GM19099 (cell line): ENCODE data around the gene PIK3C2G.

ENCODE experiments used
- POLR2A ChIP-seq: IDR thresholded peaks from 3 replicates; pipeline ENCODE4 v1.6.1; 2011; ENCODE audit warnings: low read depth; ENCODE audit not compliant: insufficient read length; ENCODE audit errors: extremely low read depth

Gene PIK3C2G, protein sequence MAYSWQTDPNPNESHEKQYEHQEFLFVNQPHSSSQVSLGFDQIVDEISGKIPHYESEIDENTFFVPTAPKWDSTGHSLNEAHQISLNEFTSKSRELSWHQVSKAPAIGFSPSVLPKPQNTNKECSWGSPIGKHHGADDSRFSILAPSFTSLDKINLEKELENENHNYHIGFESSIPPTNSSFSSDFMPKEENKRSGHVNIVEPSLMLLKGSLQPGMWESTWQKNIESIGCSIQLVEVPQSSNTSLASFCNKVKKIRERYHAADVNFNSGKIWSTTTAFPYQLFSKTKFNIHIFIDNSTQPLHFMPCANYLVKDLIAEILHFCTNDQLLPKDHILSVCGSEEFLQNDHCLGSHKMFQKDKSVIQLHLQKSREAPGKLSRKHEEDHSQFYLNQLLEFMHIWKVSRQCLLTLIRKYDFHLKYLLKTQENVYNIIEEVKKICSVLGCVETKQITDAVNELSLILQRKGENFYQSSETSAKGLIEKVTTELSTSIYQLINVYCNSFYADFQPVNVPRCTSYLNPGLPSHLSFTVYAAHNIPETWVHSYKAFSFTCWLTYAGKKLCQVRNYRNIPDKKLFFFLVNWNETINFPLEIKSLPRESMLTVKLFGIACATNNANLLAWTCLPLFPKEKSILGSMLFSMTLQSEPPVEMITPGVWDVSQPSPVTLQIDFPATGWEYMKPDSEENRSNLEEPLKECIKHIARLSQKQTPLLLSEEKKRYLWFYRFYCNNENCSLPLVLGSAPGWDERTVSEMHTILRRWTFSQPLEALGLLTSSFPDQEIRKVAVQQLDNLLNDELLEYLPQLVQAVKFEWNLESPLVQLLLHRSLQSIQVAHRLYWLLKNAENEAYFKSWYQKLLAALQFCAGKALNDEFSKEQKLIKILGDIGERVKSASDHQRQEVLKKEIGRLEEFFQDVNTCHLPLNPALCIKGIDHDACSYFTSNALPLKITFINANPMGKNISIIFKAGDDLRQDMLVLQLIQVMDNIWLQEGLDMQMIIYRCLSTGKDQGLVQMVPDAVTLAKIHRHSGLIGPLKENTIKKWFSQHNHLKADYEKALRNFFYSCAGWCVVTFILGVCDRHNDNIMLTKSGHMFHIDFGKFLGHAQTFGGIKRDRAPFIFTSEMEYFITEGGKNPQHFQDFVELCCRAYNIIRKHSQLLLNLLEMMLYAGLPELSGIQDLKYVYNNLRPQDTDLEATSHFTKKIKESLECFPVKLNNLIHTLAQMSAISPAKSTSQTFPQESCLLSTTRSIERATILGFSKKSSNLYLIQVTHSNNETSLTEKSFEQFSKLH (N-terminal part only)

DNA sequence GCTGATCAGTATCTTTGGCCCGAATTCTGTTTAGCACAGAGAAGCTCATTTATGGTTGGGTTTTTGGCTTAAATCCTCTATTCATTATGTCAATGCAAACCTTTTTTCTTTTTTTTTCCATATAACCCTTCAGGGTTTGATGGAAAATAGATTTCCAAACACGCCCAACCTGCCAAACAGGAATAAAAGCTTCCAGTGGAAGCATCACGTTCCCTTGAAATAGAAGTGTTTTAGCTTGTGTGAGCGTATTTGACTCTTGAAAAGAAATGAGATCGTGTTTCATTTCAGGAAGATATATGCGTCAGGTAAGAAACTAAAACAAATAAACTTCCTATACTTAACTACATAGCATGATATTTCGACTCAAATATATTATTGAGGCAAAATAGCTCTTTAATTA lies at the start of gene PIK3C2G:
Gene PIK3C2G (plus strand): TSS at position 246 of the 400 bp plus-strand sequence. CDS start 20,564 bp downstream, outside the sequence.
- TF ChIP-seq POLR2A, result no peak

DNA sequence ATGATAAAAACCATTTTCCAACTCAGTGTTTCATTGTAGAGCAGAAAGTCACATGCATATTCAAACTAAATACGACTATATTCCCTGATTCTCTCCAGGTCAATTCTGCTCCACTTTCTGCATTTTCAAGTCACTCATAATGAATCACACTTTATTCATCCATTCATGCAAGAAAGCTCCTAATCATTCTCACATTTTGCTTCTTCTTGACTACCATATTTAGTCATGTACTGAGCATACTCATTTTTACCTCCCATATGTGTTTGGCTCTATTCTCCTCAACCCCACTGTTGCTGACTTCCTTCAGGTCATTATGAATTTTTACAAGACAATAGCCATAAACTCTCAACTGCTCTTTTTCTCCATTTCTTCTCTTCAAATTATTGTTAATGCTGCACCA lies 43.4 kb upstream of the PIK3C2G start:
- no peak for TF ChIP-seq POLR2A

DNA sequence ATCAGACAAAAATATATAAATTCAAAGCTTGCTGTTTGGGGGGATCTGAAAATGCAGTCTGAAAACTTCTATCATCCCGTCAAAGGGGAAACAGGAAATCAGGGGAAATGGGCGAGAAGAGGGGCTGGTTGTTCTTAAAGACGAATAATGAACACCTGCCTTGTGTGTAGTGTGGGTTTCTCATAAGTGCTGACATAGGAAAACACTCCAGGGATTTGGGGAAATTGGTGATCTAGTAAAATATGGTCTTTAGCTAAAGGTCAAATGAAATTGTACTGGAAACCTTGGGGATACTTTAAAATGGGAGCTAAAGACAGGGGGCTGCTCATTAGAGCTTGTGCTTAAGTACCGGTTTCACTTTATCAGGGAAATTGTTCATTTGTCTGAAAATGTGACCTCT lies 39.6 kb upstream of the PIK3C2G start:
- no peak for TF ChIP-seq POLR2A

DNA sequence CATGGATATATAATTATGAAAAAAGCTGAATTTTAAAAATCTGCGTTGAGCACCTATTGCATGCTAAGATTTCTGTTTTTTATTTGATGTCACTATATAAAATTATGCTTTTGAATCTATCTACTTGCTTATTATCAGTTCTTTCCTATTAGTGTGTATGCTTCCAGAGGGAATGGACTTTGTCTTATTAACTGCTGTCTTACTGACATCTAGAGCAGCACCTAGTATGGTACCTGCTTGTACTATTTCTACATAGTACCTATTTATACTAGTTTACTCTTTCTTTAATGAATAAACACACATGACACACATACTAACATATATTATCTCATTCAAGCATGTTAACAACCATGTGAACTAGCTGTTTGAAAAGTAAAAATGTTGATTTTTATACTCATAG lies 38.6 kb upstream of the PIK3C2G start:
- TF ChIP-seq POLR2A, result no peak

DNA sequence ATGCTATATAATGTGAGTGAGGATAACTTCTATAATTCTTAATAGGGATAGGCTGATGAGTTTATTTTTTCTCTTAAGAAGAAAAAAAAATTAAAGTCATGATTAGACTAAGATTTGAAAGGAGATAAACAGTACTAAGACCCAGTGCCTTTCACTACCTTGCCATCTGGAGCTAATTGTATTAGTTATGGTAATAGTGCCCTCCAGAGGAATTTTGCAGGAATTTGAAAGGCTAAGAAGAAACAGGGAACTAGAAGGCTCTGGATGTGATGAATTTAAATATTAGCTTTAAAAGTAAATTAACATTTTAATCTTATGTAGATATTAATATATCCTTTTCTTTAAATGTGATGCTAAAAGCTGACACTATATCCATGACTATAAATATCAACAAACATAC lies 36.6 kb upstream of the PIK3C2G start:
- no peak for TF ChIP-seq POLR2A

DNA sequence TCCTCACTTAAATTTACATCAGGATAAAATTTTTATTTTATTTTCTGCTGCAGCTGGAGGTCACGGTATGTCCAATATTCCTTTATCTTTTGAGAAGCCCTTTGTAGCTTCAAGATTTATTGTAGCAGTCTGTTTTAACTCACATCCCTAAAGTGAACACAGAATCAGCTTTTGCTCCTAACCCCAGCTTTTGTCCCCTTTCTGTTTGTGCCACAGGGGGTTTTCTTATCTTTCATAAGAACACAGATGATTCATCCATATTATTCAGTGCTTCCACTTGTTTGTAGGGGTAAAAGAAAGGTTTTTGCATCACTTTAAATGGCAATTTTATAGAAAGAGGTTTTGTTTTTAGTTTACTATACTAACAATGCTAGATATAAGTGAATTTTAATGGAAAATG lies 21.8 kb upstream of the PIK3C2G start:
- no peak for TF ChIP-seq POLR2A

DNA sequence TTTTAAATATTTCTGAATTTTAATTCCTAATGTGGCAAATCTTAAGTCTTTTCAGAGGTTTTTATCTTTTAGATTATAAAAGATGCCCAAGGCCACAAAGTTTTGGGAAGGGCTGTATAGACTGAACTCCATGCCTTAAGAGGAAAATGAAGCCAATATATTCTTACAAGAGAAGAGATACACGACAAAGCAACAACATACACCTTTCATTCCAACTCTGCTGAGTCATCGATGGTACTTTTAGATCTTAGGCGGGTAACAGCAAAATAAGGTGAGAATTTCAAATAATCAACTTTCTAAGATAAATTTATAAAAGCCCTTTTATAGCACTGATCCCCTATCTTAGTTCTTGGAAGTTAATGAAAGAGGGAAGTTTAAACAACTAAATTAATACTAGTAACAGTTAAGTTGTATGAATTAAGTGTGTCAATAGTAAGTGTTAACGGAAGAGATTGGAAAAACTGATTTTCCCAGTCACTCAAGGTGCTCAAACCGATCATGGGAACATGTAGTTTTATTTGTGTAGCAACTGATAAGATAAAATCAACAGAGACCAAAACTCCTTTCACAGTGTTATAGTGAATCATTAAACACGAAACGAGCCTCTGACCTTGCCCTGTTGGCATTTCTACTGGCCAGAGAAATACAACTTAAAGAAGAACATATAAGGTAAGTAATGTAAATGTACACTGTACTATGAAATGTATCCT lies 18.8 kb upstream of the PIK3C2G start:
- TF ChIP-seq POLR2A, result no peak

DNA sequence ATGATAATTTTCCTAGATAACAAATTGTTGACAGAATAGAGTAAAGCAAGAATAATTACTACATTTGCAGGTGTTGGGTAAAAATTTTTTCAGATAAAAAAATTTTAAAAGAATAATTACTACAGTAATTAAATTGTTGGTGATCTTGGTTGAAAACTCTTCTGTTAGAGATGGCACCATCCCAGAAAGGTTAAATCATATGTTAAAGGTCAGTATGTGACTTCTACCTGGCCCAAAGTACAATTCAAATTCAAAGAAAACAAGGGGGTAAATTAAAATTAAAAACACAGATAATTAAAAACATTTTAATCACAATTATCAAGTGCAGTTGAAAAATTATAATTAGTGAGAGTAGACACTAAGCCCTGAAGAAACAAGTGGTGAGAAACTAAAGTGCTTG lies 18.1 kb upstream of the PIK3C2G start:
- TF ChIP-seq POLR2A, result no peak

DNA sequence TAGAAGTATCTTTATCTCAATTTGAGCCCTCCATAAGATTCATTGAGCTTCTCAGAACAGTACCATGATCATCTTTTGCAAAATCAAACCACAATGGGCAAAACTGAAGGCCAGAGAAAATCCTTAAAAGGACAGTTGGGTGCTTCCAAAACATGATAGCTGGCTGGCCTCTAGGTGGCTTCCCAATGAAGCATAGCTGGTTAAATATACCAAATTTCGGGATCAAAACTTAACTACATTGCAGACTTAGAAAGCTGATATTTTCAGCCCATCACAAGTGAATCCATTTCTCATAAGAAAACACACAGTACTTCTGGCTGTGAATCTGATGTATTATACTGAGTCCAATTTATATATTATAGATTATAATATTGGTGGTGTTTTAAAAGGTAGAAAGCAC lies 15.3 kb upstream of the PIK3C2G start:
- no peak for TF ChIP-seq POLR2A

DNA sequence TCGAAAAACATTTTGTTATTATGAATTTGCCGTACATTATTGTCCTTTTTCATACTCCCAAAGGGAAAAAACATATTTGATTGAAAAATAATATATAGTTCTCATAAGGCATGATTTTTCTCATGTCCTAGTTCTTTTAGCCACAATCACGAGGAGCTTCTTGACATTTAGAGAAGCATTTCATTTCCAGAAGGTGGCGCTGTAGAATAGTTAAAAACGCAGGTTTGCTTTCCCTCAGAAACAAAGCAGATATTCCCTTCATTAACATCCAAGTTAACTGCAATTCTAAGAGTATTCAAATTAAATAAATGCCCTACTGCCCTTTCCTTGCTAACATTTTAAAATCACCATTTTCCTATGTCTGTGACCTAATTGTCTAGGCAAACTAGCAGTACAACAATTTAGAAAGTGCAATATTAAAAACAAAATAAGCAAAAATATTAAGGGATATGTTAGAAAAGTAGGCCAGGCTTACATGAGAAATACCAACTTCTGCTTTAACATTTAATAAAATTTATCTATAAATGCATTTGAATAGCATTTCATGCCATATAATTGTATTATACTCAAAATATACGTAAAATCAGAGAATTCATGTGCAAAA lies 10.9 kb upstream of the PIK3C2G start:
- no peak for TF ChIP-seq POLR2A

DNA sequence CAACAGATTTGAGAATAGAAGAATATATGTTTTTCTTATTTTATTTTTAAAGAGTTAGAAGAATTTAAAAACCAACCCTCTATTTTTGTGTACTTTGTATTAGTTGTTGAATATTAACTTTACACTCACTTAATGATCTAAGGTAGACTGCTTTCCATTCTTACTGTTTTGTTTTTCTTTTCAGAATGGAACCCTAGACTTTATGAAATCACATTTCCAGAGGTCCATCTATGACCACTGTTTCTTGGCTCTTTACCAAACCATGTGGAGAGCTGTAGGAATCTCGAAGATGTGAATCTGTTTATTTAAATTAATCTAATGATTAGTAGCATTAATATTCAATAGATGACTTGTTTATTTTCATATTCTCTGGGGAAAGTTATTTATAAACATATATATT lies 7.2 kb upstream of the PIK3C2G start:
- no peak for TF ChIP-seq POLR2A

DNA sequence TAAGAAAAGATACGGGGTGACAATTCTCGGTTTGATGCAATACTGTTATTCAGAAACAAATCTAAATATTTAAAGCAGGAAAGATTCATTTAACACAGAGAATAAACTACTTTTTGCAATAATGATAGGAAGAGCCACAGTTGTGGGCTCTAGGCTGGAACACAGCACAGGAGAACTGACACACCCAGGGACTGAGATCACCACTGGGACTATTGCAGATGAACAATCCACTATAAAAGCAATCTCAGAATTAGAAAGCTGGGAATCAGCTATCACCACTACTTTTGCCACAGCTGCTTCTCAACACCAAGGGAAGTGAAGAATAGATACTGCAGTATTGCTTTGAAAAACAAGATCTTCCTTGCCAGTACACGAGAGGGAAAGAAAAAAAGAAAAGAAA lies 4.1 kb upstream of the PIK3C2G start:
- TF ChIP-seq POLR2A, result no peak

DNA sequence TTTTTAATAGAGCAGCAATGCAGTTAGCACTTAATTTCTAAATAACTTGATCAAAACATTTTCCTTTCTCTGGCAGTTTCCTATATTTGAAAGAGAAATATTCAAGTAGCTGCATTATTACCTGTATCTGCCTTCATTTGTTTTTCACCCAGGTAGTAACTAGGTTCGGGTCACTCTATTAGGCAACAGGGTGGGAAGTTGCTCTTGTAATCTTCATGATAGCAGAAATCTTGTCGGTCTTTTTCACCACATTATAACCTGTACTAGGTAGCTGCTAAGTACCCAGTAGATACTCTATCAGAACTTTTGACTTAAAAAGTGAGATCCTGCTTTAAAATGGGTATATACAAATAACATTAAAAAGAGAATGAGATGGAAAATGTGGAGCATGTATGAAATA lies 2.4 kb upstream of the PIK3C2G start:
- no peak for TF ChIP-seq POLR2A
